Measurements from ENCODE around the gene OR8B3.
"Not testable (repeated sequence)": the region's sequence is repeated elsewhere in the genome, so short reads cannot be mapped to it uniquely, and the experiment has no call there.

Gene OR8B3, protein sequence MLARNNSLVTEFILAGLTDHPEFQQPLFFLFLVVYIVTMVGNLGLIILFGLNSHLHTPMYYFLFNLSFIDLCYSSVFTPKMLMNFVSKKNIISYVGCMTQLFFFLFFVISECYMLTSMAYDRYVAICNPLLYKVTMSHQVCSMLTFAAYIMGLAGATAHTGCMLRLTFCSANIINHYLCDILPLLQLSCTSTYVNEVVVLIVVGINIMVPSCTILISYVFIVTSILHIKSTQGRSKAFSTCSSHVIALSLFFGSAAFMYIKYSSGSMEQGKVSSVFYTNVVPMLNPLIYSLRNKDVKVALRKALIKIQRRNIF

DNA sequence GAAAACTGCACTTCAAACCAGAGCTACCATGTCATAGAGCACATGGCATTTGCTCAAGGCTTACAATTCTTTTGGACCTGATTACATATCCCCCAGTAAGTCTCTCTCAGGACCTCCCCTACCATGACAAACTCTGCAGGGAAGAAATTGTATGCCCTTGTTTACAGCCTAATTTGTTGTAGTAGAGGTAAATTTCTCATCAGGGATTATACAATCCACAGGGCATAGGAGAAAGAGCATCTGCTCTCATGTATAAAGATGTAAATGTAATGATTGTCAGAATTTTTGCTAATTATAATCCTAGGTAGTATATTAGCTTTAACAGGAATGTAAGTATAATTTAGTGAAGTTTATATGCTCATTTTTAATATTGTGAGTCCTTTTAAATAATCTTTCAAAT is at the start of gene OR8B3:
TSS of gene OR8B3 (minus strand) at position 101 of the 400 bp plus-strand sequence. CDS start 1,673 bp downstream, outside the sequence.
- no peak for FAIRE-seq

GRCh38 chr11:124446916-124447315 is 48.1 kb upstream of the OR8B3 start:
- FAIRE-seq, result no peak

DNA sequence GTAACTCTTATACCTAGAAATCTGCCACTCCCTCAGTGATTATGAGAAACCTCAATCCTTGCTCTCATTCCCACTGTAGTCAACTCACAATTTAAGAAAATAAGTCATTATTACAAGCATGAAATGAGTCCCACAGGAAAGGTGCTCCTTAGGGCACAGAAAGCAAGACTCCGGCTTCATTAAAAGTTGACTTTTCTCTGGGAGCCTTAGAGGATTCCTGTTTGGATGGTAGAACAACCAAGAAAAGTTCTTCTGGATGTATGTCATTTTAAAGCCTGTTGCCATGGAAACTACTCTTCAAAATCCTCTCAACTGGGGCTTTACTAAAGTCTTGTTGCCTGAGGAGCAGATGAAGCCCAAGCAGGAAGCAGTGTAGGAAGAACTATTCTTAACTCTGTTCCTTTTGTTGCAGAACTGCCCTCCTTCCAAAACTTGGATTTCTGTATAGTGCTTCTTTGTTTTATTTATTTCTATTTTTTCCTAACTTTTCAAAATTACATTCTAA is 46.9 kb upstream of the OR8B3 start, which contains the start of gene OR8B8:
TSS of gene OR8B8 (minus strand) at position 51 of the 505 bp plus-strand sequence. CDS start 4,611 bp downstream, outside the sequence.
- FAIRE-seq, result no peak

- FAIRE-seq, result no peak
Observed at GRCh38 chr11:124442847-124443246, 44.0 kb upstream of the OR8B3 start.

- no peak for FAIRE-seq
Observed at GRCh38 chr11:124442442-124442841, 43.6 kb upstream of the OR8B3 start.

DNA sequence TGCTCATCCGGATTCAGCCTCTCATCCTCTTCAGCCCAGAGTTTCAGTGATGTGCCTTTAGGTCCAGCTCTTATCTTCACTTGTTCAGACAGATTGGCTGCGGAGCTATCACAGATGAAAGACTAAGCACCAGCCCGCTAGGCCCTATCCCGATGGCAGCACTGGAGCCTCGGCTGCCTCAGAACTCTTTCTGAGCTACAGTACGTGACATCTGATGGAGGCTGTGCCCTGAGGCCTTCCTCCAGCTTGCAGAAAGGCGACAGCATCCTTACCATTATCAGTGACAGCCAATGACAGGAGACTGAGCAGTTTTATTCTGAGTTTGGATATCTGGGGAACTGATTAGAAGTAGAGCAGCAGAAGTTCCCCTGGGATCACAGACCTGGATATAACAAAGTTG is 42.7 kb upstream of the OR8B3 start:
- FAIRE-seq, result no peak

- no peak for FAIRE-seq
Observed at GRCh38 chr11:124441081-124441480, 42.3 kb upstream of the OR8B3 start.

DNA sequence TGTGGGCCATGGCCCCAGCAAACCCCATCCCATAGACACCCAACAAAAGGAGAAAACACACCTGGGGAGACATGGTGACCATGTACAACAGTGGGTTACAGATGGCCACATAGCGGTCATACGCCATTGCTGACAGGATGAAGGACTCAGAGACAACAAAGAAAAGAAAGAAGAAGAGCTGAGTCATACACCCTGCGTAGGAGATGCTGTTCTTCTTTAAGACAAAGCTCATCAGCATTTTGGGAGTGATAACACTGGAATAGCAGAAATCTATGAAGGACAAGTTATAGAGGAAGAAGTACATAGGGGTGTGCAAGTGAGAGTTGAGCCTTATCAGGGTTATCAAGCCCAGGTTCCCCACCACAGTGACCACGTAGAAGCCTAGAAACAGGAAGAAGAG is 41.8 kb upstream of the OR8B3 start:
- no peak for FAIRE-seq

GRCh38 chr11:124434699-124435098 is 35.9 kb upstream of the OR8B3 start:
- no peak for FAIRE-seq

- no peak for FAIRE-seq
Observed at GRCh38 chr11:124429599-124429998, 30.8 kb upstream of the OR8B3 start.

DNA sequence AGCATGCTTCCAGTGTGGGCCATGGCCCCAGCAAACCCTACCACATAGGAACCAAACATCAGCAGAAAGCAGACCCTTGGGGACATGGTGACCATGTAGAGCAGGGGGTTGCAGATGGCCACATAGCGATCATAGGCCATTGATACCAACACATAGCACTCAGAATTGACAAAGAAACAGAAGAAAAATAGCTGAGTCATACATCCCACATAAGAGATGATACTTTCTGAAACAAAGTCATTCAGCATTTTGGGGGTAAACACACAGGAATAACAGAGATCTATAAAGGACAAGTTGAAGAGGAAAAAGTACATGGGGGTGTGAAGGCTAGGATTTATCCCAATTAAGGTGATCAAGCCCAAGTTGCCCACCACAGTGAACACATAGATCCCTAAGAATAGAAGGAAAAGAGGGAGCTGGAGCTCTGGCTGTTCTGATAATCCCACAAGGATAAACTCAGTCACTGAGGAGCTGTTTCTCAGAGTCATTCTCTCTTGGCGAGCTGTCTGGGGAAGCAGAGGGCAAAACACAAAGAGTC is 25.6 kb upstream of the OR8B3 start, which contains the start of gene OR8B4:
TSS of gene OR8B4 (minus strand) at position 488 of the 538 bp plus-strand sequence. CDS start at position 488, 0 bp downstream.
- FAIRE-seq, result no peak

GRCh38 chr11:124421043-124421442 is 22.2 kb upstream of the OR8B3 start:
- FAIRE-seq, result no peak

DNA sequence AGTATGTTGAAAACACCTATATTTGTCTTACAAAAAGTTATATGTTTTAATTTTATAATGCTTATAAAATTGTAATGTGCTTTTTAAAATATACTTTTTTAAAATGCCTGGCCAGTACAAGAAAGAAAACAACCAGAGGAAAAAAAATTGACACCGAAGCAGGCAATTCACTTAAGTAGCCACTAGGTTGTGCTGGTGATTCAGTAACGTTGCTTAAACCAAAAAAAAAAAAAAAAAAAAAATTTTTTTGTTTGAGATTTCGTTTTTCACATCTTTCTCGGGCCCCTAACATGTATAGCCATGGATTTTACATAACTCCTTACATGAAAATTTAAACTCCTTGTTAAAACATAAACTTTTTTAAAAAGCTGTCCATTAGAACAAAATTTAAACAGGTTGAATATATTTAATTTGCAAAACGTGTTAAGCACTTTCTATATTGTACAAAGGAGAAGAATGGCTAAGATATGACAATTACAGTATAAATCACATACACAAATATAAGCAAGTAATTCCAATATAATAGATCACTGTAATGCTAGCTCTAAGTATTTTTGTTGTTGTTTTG is 16.6 kb upstream of the OR8B3 start:
- FAIRE-seq, result peak; percentile 92

DNA sequence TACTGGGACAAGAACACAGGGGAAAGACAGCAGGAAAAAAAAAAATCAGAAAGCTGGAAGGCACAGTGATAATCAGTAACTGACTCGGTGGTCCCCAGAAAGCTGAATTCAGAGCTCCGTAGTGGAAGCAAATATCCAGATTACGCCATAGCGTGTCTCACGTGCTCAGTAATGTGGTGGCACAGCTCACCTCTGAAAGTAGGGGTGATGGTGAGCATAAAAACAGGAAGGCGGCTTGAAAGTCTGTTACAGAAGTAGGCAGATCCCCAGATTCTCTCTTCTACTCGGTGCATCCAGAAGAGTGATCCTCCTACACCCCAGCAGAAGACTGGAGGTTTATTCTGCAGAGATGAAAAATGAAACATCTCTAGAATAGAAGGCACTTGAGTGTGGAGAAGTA is 11.1 kb upstream of the OR8B3 start:
- FAIRE-seq, result no peak

DNA sequence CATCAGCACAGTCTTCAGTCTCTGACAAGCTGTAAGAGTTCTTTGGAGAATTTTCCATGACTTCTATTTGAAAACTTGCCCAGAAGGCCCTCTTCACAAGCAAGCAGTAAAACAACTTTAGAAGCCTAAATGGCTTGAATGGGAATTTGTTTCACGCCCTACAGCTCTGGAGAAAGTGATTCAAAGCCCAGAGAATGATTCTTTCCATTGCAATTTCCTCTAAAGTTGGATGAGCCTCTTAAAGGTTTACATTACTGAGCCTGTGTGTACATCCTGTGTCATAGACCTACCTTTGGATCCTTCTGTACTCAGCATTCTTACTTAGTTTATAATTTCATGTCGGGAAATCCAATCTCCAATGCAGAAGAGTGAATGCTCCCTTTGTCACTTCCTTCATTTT is 6.8 kb upstream of the OR8B3 start:
- no peak for FAIRE-seq

DNA sequence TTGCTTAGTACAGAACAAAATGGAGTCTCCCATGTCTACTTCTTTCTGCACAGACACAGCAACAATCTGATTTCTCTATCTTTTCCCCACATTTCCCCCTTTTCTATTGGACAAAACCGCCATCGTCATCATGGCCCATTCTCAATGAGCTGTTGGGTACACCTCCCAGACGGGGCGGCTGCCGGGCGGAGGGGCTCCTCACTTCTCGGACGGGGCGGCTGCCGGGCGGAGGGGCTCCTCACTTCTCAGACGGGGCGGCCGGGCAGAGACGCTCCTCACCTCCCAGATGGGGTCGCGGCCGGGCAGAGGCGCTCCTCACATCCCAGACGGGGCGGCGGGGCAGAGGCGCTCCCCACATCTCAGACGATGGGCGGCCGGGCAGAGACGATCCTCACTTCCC is 4.4 kb upstream of the OR8B3 start:
- not testable (repeated sequence) for FAIRE-seq

GRCh38 chr11:124402326-124402922 is 3.6 kb upstream of the OR8B3 start:
- peak; percentile 75 for FAIRE-seq

DNA sequence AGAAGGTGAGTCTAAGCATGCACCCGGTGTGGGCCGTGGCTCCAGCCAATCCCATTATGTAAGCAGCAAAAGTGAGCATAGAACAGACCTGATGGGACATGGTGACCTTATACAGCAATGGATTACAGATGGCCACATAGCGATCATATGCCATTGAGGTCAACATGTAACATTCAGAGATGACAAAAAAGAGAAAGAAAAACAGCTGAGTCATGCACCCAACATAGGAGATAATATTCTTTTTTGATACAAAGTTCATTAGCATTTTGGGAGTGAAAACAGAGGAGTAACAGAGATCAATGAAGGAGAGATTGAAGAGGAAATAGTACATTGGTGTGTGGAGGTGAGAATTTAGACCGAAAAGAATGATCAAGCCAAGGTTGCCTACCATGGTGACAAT is 2.0 kb downstream of the OR8B3 start:
- FAIRE-seq, result not testable (repeated sequence)

- FAIRE-seq, result no peak
Observed at GRCh38 chr11:124394408-124394807, 4.4 kb downstream of the OR8B3 start.

DNA sequence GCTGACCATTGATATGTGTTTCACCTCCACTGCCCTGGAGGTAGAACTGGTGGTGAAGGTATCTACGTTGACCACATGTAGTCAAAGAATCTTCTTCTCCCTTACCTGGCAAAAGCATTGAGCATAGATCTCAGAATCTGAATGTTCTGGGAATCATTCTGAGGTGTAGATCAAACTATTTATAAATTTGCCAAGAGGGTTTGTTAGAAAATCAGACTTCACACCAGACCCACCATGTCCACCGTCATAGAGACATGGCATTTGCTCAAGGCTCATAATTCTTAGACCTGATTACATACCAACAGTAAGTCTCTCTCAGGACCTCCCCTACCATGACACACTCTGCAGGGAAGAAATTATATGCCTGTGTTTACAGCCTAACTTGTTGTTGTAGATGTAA is 14.4 kb downstream of the OR8B3 start, which contains the start of gene OR8B2:
TSS of gene OR8B2 (minus strand) at position 101 of the 400 bp plus-strand sequence. CDS start 1,156 bp downstream, outside the sequence.
- FAIRE-seq, result no peak

GRCh38 chr11:124382857-124383256 is 16.0 kb downstream of the OR8B3 start:
- FAIRE-seq, result not testable (repeated sequence)

- FAIRE-seq, result no peak
Observed at GRCh38 chr11:124380585-124380984, 18.2 kb downstream of the OR8B3 start.

- no peak for FAIRE-seq
Observed at GRCh38 chr11:124376280-124376679, 22.5 kb downstream of the OR8B3 start.
